PC-3 (cell line): Measurements from ENCODE around the gene FXR2. TPM values are rescaled to one million over a fixed set of nuclear protein-coding genes. Genes with fewer than 3 reads are reported as not detected.
"Not testable (repeated sequence)": the region's sequence is repeated elsewhere in the genome, so short reads cannot be mapped to it uniquely, and the experiment has no call there.

ENCODE experiments used
- ATAC-seq: fragments of 200-7000 bp; cut with Tn5 transposase; 2 replicates; pipeline ENCODE4 v1.9.1; 2020; ENCODE audit warnings: mild to moderate bottlenecking, moderate library complexity
- BruUV-seq: library from RNA; stranded (reverse); fragments of 400-500 nt; replicated peaks from 2 replicates; lab custom pipeline; 2021; lab: Mats Ljungman, UMichigan
- CTCF ChIA-PET: fragments of 300-600 bp; sonication (Branson Sonifier 250); formaldehyde crosslinking; loops from one replicate; lab custom pipeline; 2022; ENCODE audit warnings: antibody characterized with exemption; lab: Charles Lee
- POLR2A ChIA-PET: fragments of 300-600 bp; sonication (Branson Sonifier 250); formaldehyde crosslinking; loops from one replicate; lab custom pipeline; 2022; ENCODE audit warnings: antibody characterized with exemption; ENCODE audit not compliant: unreplicated experiment; lab: Charles Lee
- DNase-seq: peaks from one replicate; pipeline ENCODE4 v3.0.0-alpha.2; 2015
- H2AFZ ChIP-seq: fragments of 300-600 bp; sonication (generic); 2 replicates; pipeline ENCODE4 v1.6.0; 2016; ENCODE audit warnings: antibody characterized with exemption, low read length
- H3F3A ChIP-seq: fragments of 300-600 bp; sonication (generic); one replicate; pipeline ENCODE4 v1.6.0; 2017; ENCODE audit warnings: antibody characterized with exemption, low read length, control low read depth, mild to moderate bottlenecking; ENCODE audit not compliant: unreplicated experiment
- H3K27ac ChIP-seq: fragments of 300-600 bp; sonication (generic); 2 replicates; pipeline ENCODE4 v1.5.1; 2016; ENCODE audit warnings: mild to moderate bottlenecking, low read length
- H3K27me3 ChIP-seq: fragments of 300-600 bp; sonication (generic); 2 replicates; pipeline ENCODE4 v1.6.1; 2016; ENCODE audit warnings: low read length, mixed read lengths
- H3K36me3 ChIP-seq: fragments of 300-600 bp; sonication (generic); 2 replicates; pipeline ENCODE4 v1.6.1; 2016; ENCODE audit warnings: low read depth, mixed run types, low read length, mixed read lengths
- H3K4me1 ChIP-seq: fragments of 300-600 bp; sonication (generic); 2 replicates; pipeline ENCODE4 v1.5.1; 2016; ENCODE audit warnings: low read length; ENCODE audit not compliant: insufficient read depth
- H3K4me2 ChIP-seq: fragments of 300-600 bp; sonication (generic); 2 replicates; pipeline ENCODE4 v1.6.0; 2016; ENCODE audit warnings: low read length
- H3K4me3 ChIP-seq: fragments of 300-600 bp; sonication (generic); 2 replicates; pipeline ENCODE4 v1.5.1; 2016; ENCODE audit warnings: mild to moderate bottlenecking, low read length, mixed read lengths
- H3K79me2 ChIP-seq: fragments of 300-600 bp; sonication (generic); 2 replicates; pipeline ENCODE4 v1.6.1; 2017; ENCODE audit warnings: low read length, mixed read lengths
- H3K9ac ChIP-seq: fragments of 300-600 bp; sonication (generic); 2 replicates; pipeline ENCODE4 v1.6.0; 2016; ENCODE audit warnings: mild to moderate bottlenecking, low read length
- H3K9me2 ChIP-seq: fragments of 300-600 bp; sonication (generic); replicated peaks from 2 replicates; pipeline ENCODE4 v1.6.1; 2016; ENCODE audit warnings: mixed run types, low read length, mixed read lengths
- H3K9me3 ChIP-seq: fragments of 300-600 bp; sonication (generic); 2 replicates; pipeline ENCODE4 v1.6.1; 2016; ENCODE audit warnings: low read length, mixed read lengths
- H4K20me1 ChIP-seq: fragments of 300-600 bp; sonication (generic); 2 replicates; pipeline ENCODE4 v1.6.1; 2016; ENCODE audit warnings: low read length, mixed read lengths
- CTCF ChIP-seq: fragments of 300-600 bp; sonication (generic); conservative IDR thresholded peaks from 2 replicates; pipeline ENCODE4 v1.5.1; 2017; ENCODE audit warnings: antibody characterized with exemption, low read depth, mild to moderate bottlenecking, low read length
- EZH2 ChIP-seq: fragments of 300-600 bp; sonication (generic); IDR thresholded peaks from one replicate; pipeline ENCODE4 v1.6.1; 2017; ENCODE audit warnings: antibody characterized with exemption, mild to moderate bottlenecking, low read length; ENCODE audit not compliant: unreplicated experiment
- EZH2phosphoT487 ChIP-seq: fragments of 300-600 bp; sonication (generic); IDR thresholded peaks from 2 replicates; pipeline ENCODE4 v1.6.1; 2018; ENCODE audit warnings: mild to moderate bottlenecking, antibody characterized with exemption, low read length, borderline replicate concordance
- intact Hi-C: fragments of 100-400 bp; cut with micrococcal nuclease; formaldehyde crosslinking; loops from 2 replicates; pipeline ENCODE4 v1.9.0; 2023
- total RNA-seq: library from RNA; depleted of rRNA; stranded (reverse); fragments of >200 nt; gene quantifications from 2 replicates; pipeline ENCODE4 v1.2.3, GENCODE V29; 2014

The FXR2 gene
- total RNA-seq, 1 experiment from 2014 or later: 51.4 TPM

DNA sequence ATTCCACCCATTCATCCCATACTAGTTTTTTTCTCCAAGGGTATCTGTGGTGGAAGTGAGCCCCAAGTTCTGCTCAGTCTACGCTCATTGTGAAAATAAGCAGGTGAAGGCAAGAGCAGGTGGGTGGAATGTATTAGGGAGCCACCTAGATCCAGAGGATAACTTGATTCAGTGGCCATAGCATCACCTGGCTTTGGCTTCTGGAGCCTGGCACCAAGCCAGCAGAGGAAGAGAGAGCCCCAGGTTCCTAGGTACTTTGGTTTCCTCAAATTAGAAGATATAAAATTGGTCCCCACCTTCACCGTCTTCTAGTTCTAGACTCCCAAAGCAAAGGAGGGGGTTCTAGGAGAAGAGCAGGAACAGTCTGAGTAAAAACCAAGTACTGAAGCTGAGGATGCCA lies 4.1 kb downstream of the FXR2 start:
- Histone ChIP-seq H3K4me2 (no peak overlapping the region), H4K20me1 (peaks cover 8% of the 10 kb centered on the region; the same call in 1 of the 2 replicates), H3K9ac (no peak overlapping the region), H2AFZ (no peak overlapping the region), H3K27ac (no peak overlapping the region), H3K36me3 (no peaks in the 10 kb centered on the region; the same call in 1 of the 2 replicates), H3F3A (no peaks in the 10 kb centered on the region), H3K9me2 (no peaks in the 10 kb centered on the region), H3K79me2 (peaks cover 65% of the 10 kb centered on the region), H3K4me3 (no peak overlapping the region), H3K9me3 (no peaks in the 10 kb centered on the region), H3K4me1 (peaks cover 19% of the 10 kb centered on the region), H3K27me3 (no peaks in the 10 kb centered on the region)
- TF ChIP-seq EZH2phosphoT487: no peak
- BruUV-seq: no TSS peak
- POLR2A ChIA-PET: no interaction called here
- ATAC-seq: no peak
- intact Hi-C loops: no loop called here
- no peak for DNase-seq
- CTCF ChIA-PET: no interaction called here

DNA sequence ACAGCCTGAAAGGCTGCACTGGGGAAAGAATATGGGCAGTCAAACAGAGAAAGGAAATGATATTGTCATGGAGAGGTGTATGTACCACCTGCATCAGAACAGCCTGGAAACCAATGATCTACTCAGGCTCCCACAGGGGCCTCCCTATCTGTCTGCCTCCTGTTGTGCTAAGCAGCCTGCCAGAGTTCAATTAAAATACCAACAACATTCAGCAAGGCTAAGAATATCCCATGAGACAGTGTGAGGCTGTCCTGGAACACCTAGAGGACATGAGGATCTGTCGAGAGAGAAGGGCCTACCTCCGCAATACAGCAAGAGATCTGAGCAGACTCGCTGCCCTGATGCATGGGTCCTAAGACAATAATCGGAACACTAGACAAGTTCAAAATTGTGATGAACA lies 8.4 kb downstream of the FXR2 start:
- no peak overlapping the region for H3K27ac ChIP-seq
- peaks cover 6% of the 10 kb centered on the region; the same call in 1 of the 2 replicates for H3K36me3 ChIP-seq
- ATAC-seq: no peak
- no peaks in the 10 kb centered on the region for H3K9me3 ChIP-seq
- no peak overlapping the region for H2AFZ ChIP-seq
- H3K4me3 ChIP-seq: no peak overlapping the region
- no peaks in the 10 kb centered on the region for H3K9me2 ChIP-seq
- TF ChIP-seq EZH2 (no peak), EZH2phosphoT487 (no peak), CTCF (no peak)
- no TSS peak for BruUV-seq
- intact Hi-C loops: no loop called here
- CTCF ChIA-PET: no interaction called here
- no peak for DNase-seq
- no peaks in the 10 kb centered on the region for H3K27me3 ChIP-seq
- no peak overlapping the region for H3K4me2 ChIP-seq
- H4K20me1 ChIP-seq: peaks cover 8% of the 10 kb centered on the region; the same call in 1 of the 2 replicates
- no peaks in the 10 kb centered on the region for H3K4me1 ChIP-seq
- POLR2A ChIA-PET: no interaction called here
- H3K9ac ChIP-seq: no peak overlapping the region
- no peaks in the 10 kb centered on the region for H3F3A ChIP-seq
- H3K79me2 ChIP-seq: peaks cover 34% of the 10 kb centered on the region

DNA sequence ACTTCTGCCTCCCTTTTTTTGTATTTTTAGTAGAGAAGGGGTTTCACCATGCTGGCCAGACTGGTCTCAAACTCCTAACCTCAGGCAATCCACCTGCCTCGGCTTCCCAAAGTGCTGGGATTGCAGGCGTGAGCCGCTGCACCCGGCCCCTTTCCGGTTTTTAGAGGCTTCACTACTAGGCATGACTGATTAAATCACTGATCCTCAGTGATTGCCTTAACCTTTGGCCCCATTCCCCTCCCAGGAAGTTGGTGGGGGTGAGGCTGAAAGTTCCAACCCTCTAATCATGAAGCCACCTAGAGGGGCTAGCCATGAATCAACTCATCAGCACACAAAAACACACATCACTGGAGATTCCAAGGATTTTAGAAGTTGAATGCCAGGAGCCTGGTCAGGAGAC lies 17.1 kb downstream of the FXR2 start:
- ATAC-seq, BruUV-seq, H3K4me1 ChIP-seq, CTCF ChIA-PET, H3K27me3 ChIP-seq, H3K4me3 ChIP-seq, H3K4me2 ChIP-seq, intact Hi-C loops, H3K9me2 ChIP-seq, H4K20me1 ChIP-seq, H2AFZ ChIP-seq, H3K9me3 ChIP-seq, DNase-seq, H3K27ac ChIP-seq, POLR2A ChIA-PET, H3K79me2 ChIP-seq, H3F3A ChIP-seq, H3K9ac ChIP-seq: not testable (repeated sequence)
- peaks cover 22% of the 10 kb centered on the region for H3K36me3 ChIP-seq

DNA sequence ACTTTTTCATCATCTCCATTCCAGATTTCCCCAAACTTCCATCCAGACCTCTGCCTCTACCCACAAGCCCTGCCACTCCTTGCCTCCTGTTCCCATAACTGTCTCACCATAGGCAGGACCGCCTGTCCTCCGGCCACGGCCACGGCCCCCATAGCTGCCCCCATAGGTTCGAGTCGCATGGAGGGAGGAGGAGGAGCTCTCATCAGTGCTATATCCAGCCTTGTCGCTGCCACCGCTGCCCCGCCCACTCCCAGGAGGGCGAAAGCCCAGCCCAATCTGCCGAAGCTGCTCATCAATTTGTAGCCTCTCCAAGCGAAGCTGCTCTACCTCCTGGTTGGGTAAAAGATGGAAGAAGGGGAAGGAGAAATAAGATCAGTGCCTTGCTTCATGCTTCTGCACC lies 21.4 kb downstream of the FXR2 start:
- no TSS peak for BruUV-seq
- CTCF ChIA-PET: no interaction called here
- Histone ChIP-seq H3K9me2 (no peaks in the 10 kb centered on the region), H4K20me1 (no peaks in the 10 kb centered on the region), H3K4me2 (no peak overlapping the region), H3K9ac (no peak overlapping the region), H3K27ac (no peak overlapping the region), H3K4me3 (no peak overlapping the region), H3K9me3 (no peaks in the 10 kb centered on the region), H3K36me3 (peaks cover 17% of the 10 kb centered on the region), H2AFZ (no peak overlapping the region), H3K4me1 (peaks cover 30% of the 10 kb centered on the region), H3K27me3 (no peaks in the 10 kb centered on the region), H3K79me2 (0 out of 2 replicates have a peak, but pooled peaks cover 12% of the 10 kb centered on the region), H3F3A (no peaks in the 10 kb centered on the region)
- no peak for DNase-seq
- intact Hi-C loops: no loop called here
- TF ChIP-seq CTCF (no peak), EZH2phosphoT487 (no peak), EZH2 (no peak)
- no peak for ATAC-seq
- POLR2A ChIA-PET: no interaction called here
